Measurements from ENCODE around the gene OCLN.
"Not testable (repeated sequence)": the region's sequence is repeated elsewhere in the genome, so short reads cannot be mapped to it uniquely, and the experiment has no call there.

Gene OCLN

GRCh38 chr5:69491838-69492390 is 676 bp upstream of the OCLN start:
- no peak for FAIRE-seq

DNA sequence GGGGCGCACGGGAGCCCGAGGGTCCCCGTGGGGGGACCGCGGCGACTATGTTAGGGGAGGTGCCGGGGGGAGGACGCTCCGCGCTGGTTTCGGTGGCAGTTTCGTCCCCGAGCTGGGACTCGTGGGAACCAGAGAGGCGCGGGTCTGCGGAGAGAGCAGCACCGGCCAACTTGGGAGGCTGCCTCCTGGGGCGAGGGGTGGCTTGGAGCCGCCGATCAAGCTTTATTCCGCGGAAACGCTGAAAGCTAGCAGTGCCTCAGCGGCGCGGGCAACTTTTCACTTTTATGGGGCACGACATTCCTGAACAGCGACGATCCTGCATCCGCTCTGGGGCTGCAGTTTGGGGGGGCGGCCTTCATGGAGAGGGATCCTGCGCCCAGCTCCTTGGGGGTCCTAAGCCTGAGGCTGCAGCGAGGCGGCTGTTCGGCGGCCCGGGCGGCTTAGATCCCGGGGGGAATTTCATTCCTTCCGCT is 369 bp downstream of the OCLN start:
- FAIRE-seq = no peak

GRCh38 chr5:69493396-69494133 is 975 bp downstream of the OCLN start:
- no peak for FAIRE-seq

- no peak for FAIRE-seq
These were observed 1.9 kb downstream of the OCLN start for GRCh38 chr5:69494452-69494851.

DNA sequence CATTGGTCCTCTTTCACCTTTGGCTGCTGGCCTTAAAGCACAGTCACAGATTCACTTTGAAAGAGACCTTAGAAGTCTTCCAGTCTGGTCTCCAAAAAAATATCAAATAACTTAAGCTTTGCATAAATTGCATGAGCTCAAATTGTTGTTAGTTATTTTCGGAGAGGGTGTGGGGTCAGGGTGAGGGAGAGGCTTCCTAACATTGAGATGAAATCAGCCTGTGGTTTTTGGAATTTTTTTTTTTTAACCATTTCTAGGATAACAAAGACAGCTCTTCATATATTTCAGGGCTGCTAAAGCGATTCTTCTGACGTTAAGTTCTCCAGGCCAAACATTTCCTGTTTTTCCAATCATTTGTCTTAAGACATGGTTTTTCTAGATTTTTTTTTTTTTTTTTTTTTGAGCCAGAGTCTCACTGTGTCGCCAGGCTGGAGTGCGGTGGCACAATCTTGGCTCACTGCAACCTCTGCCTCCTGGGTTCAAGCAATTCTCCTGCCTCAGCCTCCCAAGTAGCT is 4.5 kb downstream of the OCLN start:
- no peak for FAIRE-seq

DNA sequence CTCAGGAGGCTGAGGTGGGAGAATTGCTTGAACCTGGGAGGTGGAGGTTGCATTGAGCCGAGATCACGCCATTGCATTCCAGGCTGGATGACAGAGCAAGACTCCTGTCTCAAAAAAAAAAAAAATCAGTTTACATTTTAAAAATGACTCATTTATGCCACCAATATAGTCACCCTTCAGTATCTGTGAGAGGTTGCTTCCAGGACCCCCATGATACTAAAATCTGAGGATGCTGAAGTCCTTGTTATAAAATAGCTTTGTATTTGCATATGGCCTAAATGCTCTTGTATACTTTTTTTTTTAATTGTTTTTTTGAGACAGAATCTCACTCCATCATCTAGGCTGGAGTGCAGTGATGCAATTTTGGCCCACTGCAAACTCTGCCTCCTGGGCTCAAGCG is 5.8 kb downstream of the OCLN start:
- FAIRE-seq = no peak

DNA sequence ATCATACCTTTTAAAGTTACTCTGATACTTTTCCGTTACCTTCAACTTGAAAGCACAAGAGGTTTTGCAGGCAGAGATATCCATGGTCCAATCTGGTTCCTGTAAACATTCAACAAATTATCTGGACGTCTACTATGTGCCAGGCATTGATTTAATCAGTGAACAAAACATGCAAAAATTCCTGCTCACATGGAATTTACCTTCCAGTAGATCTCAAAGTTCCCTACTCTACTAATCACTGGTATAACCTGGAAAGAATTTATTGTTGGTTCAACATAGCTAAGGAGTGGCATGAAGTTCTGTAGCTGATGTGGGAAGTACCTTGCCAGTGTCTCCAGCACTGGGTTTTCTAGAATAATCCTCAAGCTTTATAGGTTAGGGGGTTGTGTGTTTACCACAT is 9.8 kb downstream of the OCLN start:
- no peak for FAIRE-seq

DNA sequence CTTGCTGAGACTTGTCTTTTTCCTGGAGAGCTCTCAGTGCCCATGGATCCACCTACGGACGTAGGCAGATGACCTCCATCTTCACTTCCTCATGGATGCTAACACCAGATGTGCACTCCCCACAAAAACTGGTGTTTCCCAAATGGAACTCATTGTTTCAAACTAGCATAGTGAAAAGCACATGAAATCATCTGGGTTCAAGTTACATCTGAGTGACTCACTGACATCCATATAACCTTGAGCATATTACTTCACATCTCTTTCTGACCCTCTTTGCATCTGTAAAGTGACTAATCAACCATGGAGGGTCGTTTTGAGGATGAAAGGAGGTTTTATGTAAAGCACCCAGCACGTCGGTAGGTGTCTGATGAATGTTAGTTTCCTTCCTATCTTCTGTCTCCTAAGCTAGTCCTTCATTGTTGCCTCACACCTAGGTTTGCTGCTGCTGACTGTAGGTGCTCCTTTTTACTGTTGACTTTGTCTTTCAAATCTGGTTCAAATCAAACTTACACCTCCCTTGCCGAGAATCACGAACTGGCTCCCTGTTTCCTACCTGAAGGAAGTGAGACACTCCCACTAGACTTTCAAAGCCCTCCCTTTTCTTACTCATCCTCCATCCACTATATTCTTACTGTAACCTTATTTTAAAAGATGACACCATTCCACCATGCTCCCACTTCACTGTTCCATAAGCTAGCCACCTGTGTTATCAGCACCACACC is 10.3 kb downstream of the OCLN start:
- FAIRE-seq = no peak

- no peak for FAIRE-seq
These were observed 11.4 kb downstream of the OCLN start for GRCh38 chr5:69504036-69504435.

DNA sequence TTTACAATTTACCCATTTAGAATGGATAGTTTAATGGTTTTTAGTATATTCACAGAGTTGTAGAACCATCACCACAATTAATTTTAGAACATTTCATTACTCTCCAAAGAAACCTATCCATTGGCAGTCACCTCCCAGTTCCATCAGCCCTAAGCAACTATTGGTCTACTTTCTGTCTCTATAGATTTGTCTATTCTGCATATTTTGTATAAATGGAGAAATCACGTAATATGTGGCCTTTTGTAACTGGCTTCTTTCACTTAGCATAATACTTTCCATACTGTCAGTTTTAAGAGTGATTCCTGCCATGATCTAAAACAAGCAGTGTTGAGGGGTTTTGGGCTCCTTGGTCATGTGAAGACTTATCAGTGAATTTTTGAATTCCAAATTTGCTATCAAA is 12.7 kb downstream of the OCLN start:
- FAIRE-seq = no peak

- no peak for FAIRE-seq
These were observed 16.6 kb downstream of the OCLN start for GRCh38 chr5:69509212-69509611.

GRCh38 chr5:69510694-69511093 is 18.1 kb downstream of the OCLN start:
- FAIRE-seq = no peak

DNA sequence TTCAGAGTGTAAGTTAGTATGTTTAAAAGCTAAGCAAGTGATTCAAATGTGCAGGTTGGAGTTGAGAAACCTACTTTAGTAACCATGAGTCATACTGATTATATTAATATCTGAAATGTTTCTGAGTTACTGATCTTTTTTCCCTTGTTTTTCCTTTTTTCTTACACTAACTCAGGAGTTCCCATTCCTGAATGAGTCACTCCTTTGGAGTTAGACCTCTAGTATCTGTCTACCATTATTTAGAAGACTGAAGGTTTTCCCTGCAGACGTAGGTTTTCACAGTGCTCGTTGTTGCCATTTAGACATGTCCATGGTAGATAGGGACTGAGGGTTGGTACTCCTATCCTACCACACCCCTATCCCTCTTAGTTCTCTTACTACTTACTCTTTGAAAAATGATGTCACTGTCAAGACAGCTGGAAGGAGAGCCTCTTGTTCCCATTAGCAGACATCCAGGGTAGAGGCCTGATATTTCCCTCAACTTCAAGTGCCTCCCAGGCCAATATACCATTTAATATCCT is 20.2 kb downstream of the OCLN start:
- no peak for FAIRE-seq

DNA sequence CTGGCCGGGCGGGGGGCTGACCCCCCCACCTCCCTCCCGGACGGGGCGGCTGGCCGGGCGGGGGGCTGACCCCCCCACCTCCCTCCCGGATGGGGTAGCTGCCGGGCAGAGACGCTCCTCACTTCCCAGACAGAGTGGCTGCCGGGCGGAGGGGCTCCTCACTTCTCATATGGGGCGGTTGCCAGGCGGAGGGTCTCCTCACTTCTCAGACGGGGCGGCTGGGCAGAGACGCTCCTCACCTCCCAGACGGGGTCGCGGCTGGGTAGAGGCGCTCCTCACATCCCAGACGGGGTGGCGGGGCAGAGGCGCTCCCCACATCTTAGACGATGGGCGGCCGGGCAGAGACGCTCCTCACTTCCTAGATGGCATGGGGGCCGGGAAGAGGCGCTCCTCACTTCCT is 23.0 kb downstream of the OCLN start:
- FAIRE-seq = not testable (repeated sequence)

DNA sequence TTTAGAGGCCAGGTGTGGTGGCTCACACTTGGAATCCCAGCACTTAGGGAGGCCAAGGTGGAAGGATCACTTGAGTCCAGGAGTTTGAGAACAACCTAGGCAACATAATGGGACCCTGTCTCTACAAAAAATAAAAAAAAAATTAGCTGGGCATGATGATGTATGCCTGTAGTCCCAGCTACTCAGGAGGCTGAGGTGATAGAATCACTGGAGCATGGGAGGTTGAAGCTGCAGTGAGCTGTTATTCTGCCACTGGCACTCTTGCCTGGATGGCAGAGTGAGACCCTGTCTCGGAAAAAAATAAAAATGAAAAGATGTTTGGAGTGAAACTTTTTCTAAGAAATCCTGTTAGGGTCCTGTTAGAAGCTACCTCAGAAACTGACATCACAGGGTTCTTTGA is 24.2 kb downstream of the OCLN start:
- no peak for FAIRE-seq

GRCh38 chr5:69517763-69518212 is 25.2 kb downstream of the OCLN start:
- FAIRE-seq = no peak

- FAIRE-seq = no peak
These were observed 26.7 kb downstream of the OCLN start for GRCh38 chr5:69519285-69519684.

DNA sequence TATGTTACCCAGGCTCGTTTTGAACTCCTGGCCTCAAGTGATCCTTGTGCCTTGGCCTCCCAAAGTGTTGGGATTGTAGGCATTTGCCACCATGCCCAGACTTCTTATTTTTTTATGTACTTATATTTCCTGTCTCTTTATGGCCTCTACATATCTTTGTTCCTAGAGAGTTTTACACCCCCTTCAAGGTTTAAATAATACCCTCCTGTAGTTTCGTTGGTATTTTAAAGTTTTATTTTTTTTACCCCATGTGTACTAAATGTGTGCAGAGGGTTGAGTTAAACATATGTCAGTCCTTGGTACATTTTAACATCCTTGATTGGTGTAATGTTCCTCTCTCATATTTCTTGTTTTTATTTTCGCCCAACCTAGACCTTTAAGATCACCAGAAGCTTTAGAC is 29.4 kb downstream of the OCLN start:
- FAIRE-seq = no peak

GRCh38 chr5:69525490-69525889 is 32.9 kb downstream of the OCLN start:
- FAIRE-seq = no peak

DNA sequence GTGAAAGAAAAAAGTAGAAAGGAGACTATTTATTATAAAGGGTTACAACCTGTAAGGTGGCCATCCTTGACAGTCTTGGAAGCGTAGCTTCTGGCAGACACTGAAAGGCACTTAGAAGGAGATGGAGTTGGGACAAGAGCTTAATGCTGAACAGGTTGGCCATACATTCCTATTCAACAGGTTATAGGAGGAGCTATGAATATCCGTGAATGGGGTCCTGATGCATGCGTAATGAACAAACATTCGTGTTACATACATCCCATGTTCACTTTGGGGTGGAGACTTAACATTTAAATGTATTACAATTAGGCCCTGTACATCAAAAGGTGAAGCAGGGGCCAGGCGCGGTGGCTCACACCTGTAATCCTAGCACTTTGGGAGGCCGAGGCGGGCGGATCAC is 34.1 kb downstream of the OCLN start:
- FAIRE-seq = no peak

GRCh38 chr5:69527128-69527770 is 34.7 kb downstream of the OCLN start:
- no peak for FAIRE-seq

DNA sequence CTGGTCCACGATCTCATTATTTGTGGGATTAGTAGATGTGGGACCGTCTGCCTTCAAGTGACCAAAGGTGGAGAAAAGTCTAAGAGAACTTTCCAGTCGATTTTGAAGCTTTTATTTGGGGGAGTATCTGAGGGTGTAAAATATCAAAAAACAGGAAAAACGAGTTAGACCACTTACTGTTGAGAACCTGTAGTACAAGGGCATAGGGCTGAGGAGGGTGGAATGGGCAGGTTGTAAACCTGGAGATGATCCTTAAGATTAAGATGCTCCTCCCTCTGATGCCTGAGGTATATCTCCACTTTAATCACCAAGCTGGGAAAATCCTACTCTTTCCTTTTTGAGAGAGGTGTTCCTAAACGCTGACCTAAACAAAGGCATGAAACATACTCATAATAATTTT is 35.4 kb downstream of the OCLN start:
- no peak for FAIRE-seq

GRCh38 chr5:69528609-69529008 is 36.0 kb downstream of the OCLN start:
- no peak for FAIRE-seq
